HG02678 (cell line): ENCODE results near the gene TNFRSF21.
"Not testable (repeated sequence)": the region's sequence is repeated elsewhere in the genome, so short reads cannot be mapped to it uniquely, and the experiment has no call there.

Experiments
- ATAC-seq: cut with Tn5 transposase; IDR thresholded peaks from one replicate; pipeline ENCODE4 v1.9.1; 2021; ENCODE audit warnings: mild to moderate bottlenecking, moderate library complexity; ENCODE audit not compliant: unreplicated experiment

The TNFRSF21 gene

GRCh38 chr6:47290124-47290834 lies 19.4 kb downstream of the TNFRSF21 start:
- ATAC-seq, result no peak

- ATAC-seq, result no peak
These were observed 21.2 kb downstream of the TNFRSF21 start for GRCh38 chr6:47288267-47289090.

- ATAC-seq, result no peak
These were observed 23.4 kb downstream of the TNFRSF21 start for GRCh38 chr6:47286301-47286700.

GRCh38 chr6:47283993-47284392 lies 25.7 kb downstream of the TNFRSF21 start:
- no peak for ATAC-seq

DNA sequence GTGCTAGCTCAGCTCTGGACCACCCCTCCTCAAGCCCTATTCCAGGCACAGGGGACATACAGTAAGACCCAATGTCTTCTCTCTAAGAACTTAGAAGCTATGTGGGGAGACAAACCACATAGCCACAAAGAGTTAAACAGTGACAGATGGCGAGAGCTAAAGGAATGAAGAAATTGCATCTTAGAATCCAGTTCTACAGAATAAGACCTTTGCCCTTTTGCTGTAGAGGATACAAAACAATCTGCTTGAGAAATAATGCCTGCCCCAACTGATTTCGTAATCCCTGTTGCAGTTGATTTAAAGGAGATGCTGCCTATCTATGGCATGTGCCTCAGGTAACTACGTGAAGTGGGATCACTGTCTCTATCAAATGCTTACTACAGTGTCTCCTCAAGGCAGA lies 31.2 kb downstream of the TNFRSF21 start:
- no peak for ATAC-seq

- no peak for ATAC-seq
These were observed 32.0 kb downstream of the TNFRSF21 start for GRCh38 chr6:47277702-47278101.

- no peak for ATAC-seq
These were observed 33.3 kb downstream of the TNFRSF21 start for GRCh38 chr6:47276377-47276776.

DNA sequence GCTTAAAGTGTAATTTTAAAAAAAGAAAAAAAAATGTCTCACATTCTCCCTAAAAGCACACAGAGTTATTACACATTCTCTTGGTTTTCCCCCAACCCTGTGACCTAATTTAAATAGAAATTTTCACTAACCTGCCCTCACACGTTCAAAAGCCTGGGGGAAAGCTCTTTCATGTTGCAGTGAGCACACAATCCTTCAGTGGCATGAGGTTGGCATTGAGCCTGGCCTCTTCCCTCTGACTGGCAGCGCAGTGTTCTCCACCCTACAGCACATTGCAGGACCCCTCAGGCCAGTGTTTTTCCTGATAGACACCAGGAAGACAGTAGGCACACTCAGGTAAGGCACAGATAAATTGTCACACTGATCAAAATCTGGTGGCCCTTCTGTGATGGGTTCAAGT lies 34.1 kb downstream of the TNFRSF21 start:
- no peak for ATAC-seq

GRCh38 chr6:47275132-47275531 lies 34.6 kb downstream of the TNFRSF21 start:
- ATAC-seq, result not testable (repeated sequence)

GRCh38 chr6:47268572-47269187 lies 41.0 kb downstream of the TNFRSF21 start:
- ATAC-seq, result no peak

DNA sequence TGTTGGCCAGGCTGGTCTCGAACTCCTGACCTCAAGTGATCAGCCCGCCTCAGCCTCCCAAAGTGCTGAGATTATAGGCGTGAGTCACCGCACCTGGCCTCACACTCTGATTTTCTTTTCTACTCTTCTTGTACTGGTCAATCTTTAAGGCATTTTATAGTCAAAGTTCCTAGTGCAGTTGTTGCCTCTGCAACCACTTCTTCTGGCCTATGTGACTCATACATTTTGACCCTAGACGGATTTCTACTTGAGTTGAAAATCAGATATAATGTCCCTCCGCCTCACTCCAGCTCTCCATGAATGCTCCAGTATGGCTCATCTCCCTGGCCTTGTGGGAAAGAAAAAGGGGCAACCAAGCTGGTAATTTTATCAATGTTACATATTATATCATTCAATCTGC lies 42.4 kb downstream of the TNFRSF21 start:
- no peak for ATAC-seq

DNA sequence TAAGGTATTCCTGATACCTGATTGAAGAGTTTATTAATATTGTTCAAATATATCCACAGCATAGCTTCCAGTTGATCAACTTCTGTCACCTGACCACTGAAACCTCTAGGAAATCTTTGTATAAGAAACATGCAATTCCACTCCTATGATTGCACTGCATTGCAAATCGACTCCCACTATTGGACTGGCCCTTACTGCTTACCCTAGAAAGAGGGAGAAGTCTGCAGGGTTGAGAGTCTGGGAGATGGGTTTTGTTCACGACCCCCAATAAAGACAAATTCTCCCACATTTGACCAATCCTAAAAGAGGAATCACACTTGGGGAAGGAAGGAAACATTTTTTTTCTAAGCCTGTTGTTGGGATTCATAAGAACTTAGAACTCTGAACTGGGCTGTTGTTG lies 43.7 kb downstream of the TNFRSF21 start:
- no peak for ATAC-seq

- no peak for ATAC-seq
These were observed 44.9 kb downstream of the TNFRSF21 start for GRCh38 chr6:47264775-47265184.

DNA sequence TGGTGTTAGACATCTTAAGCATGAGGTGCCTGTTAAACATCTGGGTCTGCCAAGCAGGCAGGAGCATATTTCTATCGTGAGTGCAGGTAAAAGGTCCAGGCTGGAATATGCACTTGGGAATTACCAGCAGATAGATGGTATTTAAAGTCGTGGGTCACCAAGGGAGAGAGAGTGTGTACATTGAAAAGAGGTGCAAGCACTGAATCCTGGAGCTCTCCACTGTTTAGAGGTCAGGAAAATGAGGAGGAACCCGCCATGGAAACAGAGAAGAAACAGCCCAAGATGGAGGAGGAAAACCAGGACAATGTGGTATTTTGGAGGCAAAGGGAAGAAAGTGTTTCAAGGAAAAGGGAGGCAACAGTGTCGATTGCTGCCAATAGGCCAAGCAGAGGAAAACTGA lies 46.4 kb downstream of the TNFRSF21 start:
- ATAC-seq, result no peak

GRCh38 chr6:47262231-47262630 lies 47.5 kb downstream of the TNFRSF21 start:
- ATAC-seq, result no peak

GRCh38 chr6:47261191-47261590 lies 48.5 kb downstream of the TNFRSF21 start:
- no peak for ATAC-seq

DNA sequence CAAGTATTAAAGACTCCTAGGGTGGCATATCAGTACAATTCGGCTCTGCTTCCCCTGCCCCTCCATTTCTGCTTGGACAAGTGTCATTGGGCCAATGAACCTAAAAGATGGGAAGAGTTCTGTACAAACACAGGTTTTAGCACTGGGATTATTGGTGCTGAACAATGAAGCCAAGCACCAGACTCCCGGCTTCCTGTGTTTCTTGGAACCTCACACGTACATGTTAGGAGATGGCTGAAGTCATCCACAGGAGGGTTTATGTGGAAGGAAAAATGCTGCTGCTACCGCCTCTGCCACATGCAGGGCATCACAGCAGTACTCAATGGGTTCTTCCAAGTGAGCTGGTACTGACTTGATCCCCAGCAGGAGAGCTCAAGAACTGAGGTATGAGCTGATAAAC lies 49.7 kb downstream of the TNFRSF21 start:
- ATAC-seq, result no peak

DNA sequence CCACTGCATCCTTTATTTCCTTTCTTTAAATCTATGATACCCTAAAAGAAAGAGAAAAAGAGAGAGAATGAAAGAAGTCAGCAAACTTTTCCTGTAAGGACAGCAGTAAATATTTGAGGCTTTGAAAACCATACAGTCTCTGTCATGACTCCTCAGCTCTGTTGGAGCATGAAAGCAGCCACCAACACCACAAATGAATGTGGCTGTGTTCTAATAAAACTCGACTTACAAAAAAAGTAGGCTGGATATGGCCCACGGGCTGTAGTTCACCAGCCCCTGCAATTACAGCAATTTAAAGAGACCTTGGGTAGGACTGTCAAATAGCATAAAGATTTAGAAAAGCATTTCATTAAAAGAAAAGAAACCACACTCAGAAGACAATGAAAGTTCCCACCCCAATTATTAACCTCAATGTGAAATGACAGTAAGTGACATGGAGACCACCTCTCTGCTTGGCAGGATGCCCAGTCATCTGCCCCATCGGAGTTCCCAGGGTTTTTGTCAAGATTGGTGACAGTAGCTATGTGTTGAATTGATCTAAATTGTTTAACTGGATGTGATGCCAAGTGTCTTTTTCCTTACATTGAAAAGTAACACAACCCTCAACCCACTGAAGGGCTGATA lies 50.9 kb downstream of the TNFRSF21 start:
- ATAC-seq, result no peak

- no peak for ATAC-seq
These were observed 52.5 kb downstream of the TNFRSF21 start for GRCh38 chr6:47256981-47257730.

- no peak for ATAC-seq
These were observed 53.3 kb downstream of the TNFRSF21 start for GRCh38 chr6:47256361-47256760.

DNA sequence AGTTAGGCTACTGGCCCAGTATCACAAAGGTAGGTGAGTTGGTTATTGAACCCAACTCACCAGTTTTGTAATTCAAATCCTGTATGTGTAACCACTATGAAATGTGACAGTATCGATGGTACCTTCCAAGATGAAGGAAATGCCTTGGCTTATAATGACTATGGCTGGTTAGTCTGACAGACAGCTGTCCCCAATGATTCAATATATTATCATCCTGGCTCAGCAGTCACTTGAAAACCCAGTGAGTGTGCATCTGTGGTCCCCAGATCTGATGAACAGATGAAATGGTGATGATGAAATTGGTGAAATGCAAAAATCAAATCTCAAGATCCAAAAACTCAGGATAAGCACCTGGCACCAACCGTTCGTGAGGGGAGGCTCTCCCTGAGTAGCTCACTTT lies 54.8 kb downstream of the TNFRSF21 start:
- ATAC-seq, result no peak
